Kidney epithelial cell (primary cell): ENCODE data around the gene AHCTF1. TPM values are rescaled to one million over a fixed set of nuclear protein-coding genes. Genes with fewer than 3 reads are reported as not detected.

Experiments
- DNase-seq: peaks from one replicate; pipeline ENCODE4 v3.0.0-alpha.2; 2010; ENCODE audit warnings: low read depth
- H3K27me3 ChIP-seq: 2 replicates; pipeline ENCODE4 v1.6.0; 2011; ENCODE audit warnings: low read length; ENCODE audit not compliant: control insufficient read depth, insufficient read depth
- H3K36me3 ChIP-seq: 2 replicates; pipeline ENCODE4 v1.5.1; 2011; ENCODE audit warnings: low read length; ENCODE audit not compliant: control insufficient read depth, insufficient read depth
- H3K4me3 ChIP-seq: 2 replicates; pipeline ENCODE4 v1.5.1; 2011; ENCODE audit warnings: low read depth, mild to moderate bottlenecking, control low read depth, low read length
- CTCF ChIP-seq: IDR thresholded peaks from 2 replicates; pipeline ENCODE4 v1.5.1; 2011; ENCODE audit warnings: mild to moderate bottlenecking, moderate library complexity, low read length, control low read depth, inconsistent platforms; ENCODE audit not compliant: insufficient read depth, poor library complexity, severe bottlenecking
- total RNA-seq: library from RNA; depleted of rRNA; stranded (reverse); fragments of >200 nt; gene quantifications from 2 replicates; pipeline ENCODE4 v1.2.3, GENCODE V29; 2015

AHCTF1 gene
- total RNA-seq, 1 donor from 2014 or later: 23.1 TPM

- no peak overlapping the region for H3K4me3 ChIP-seq
- no peaks in the 10 kb centered on the region for H3K36me3 ChIP-seq
- TF ChIP-seq CTCF: no peak
- H3K27me3 ChIP-seq: no peaks in the 10 kb centered on the region
- DNase-seq: no peak
Measured at GRCh38 chr1:246801241-246802020, 130.3 kb downstream of the AHCTF1 start.

- H3K36me3 ChIP-seq: no peaks in the 10 kb centered on the region
- no peak overlapping the region for H3K4me3 ChIP-seq
- H3K27me3 ChIP-seq: no peaks in the 10 kb centered on the region
- DNase-seq: no peak
- TF ChIP-seq CTCF: no peak
Measured at GRCh38 chr1:246800756-246801155, 131.0 kb downstream of the AHCTF1 start.

- no peak overlapping the region for H3K4me3 ChIP-seq
- no peak for DNase-seq
- H3K36me3 ChIP-seq: no peaks in the 10 kb centered on the region
- H3K27me3 ChIP-seq: no peaks in the 10 kb centered on the region
- TF ChIP-seq CTCF: no peak
Measured at GRCh38 chr1:246800356-246800755, 131.4 kb downstream of the AHCTF1 start.

GRCh38 chr1:246798606-246799496 lies 132.9 kb downstream of the AHCTF1 start:
- DNase-seq: no peak
- no peak for TF ChIP-seq CTCF
- Histone ChIP-seq H3K27me3 (peaks cover 3% of the 10 kb centered on the region), H3K4me3 (no peak overlapping the region), H3K36me3 (no peaks in the 10 kb centered on the region)

GRCh38 chr1:246798107-246798506 lies 133.6 kb downstream of the AHCTF1 start:
- no peak for DNase-seq
- no peak for TF ChIP-seq CTCF
- Histone ChIP-seq H3K4me3 (no peak overlapping the region), H3K36me3 (no peaks in the 10 kb centered on the region), H3K27me3 (peaks cover 3% of the 10 kb centered on the region)
